K562 (cell line): ENCODE results near the gene TOR1B. TPM values are rescaled to one million over a fixed set of nuclear protein-coding genes. Genes with fewer than 3 reads are reported as not detected.

ENCODE experiments used
- ATF1 ChIP-seq, 2 experiments: fragments of 450-650 bp in 1 of 2; IDR thresholded peaks; 2 replicates each; pipeline ENCODE4 v1.6.1; 2016; ENCODE audit warnings: missing compliant biosample characterization in 1 of 2, missing genetic modification characterization in 1 of 2
- CBX2 ChIP-seq: fragments of 200-600 bp; sonication (generic); IDR thresholded peaks from one replicate; pipeline ENCODE4 v1.6.1; 2012; ENCODE audit warnings: mild to moderate bottlenecking, low read length, inconsistent platforms; ENCODE audit not compliant: insufficient read depth, poor library complexity, severe bottlenecking
- CREM ChIP-seq: IDR thresholded peaks from 2 replicates; pipeline ENCODE4 v1.6.1; 2014; ENCODE audit warnings: antibody characterized with exemption, low read depth
- EZH2 ChIP-seq: IDR thresholded peaks from 2 replicates; pipeline ENCODE4 v1.6.1; 2012; ENCODE audit warnings: low read depth, mild to moderate bottlenecking, inconsistent platforms, low read length, borderline replicate concordance
- HCFC1 ChIP-seq: IDR thresholded peaks from 2 replicates; pipeline ENCODE4 v1.6.1; 2012; ENCODE audit warnings: low read depth, low read length, improper control_type of control experiment
- ILF3 ChIP-seq: fragments of 450-650 bp; IDR thresholded peaks from 2 replicates; pipeline ENCODE4 v1.6.1; 2018; ENCODE audit warnings: antibody characterized with exemption, mild to moderate bottlenecking, moderate library complexity, borderline replicate concordance
- KAT2B ChIP-seq: IDR thresholded peaks from one replicate; pipeline ENCODE4 v1.6.1; 2012; ENCODE audit warnings: low read depth, mild to moderate bottlenecking, control low read depth, inconsistent platforms, low read length, moderate library complexity
- MAFF ChIP-seq: IDR thresholded peaks from 2 replicates; pipeline ENCODE4 v1.6.1; 2012; ENCODE audit warnings: low read length, improper control_type of control experiment
- MBD1 ChIP-seq: fragments of 250-450 bp; sonication (Bioruptor Pico); IDR thresholded peaks from 2 replicates; pipeline ENCODE4 v1.8.0; 2022; ENCODE audit warnings: inconsistent platforms
- NFE2 ChIP-seq: IDR thresholded peaks from 2 replicates; pipeline ENCODE4 v1.6.1; 2014; ENCODE audit warnings: antibody characterized with exemption, low read depth
- NR4A1 ChIP-seq, 2 experiments: fragments of 250-450 bp in 1 of 2; fragments of 450-650 bp in 1 of 2; sonication (Bioruptor Pico) in 1 of 2; IDR thresholded peaks; 2 replicates each; pipeline versions ENCODE4 v1.4.0 to v1.6.1; 2016 to 2020; ENCODE audit warnings: mild to moderate bottlenecking in 2 of 2, missing compliant biosample characterization in 1 of 2, missing genetic modification characterization in 1 of 2, moderate library complexity in 1 of 2
- NRF1 ChIP-seq, 2 experiments: fragments of 450-650 bp; IDR thresholded peaks in 1 of 2; conservative IDR thresholded peaks in 1 of 2; 2 replicates each; pipeline ENCODE4 v1.6.1; 2014; ENCODE audit warnings: mild to moderate bottlenecking in 2 of 2
- PML ChIP-seq: IDR thresholded peaks from 2 replicates; pipeline ENCODE4 v1.6.1; 2012; ENCODE audit warnings: low read length, inconsistent platforms
- RBM34 ChIP-seq: fragments of 200-400 bp; formaldehyde crosslinking; IDR thresholded peaks from 2 replicates; pipeline ENCODE4 v1.6.1; 2018; ENCODE audit warnings: low read length, borderline replicate concordance; ENCODE audit not compliant: insufficient read depth
- RHOXF2B ChIP-seq: fragments of 250-450 bp; sonication (Bioruptor Pico); conservative IDR thresholded peaks from 2 replicates; pipeline ENCODE4 v1.5.1; 2021
- ZFP30 ChIP-seq: fragments of 250-450 bp; sonication (Bioruptor Pico); IDR thresholded peaks from 2 replicates; pipeline ENCODE4 v1.8.0; 2022; ENCODE audit warnings: moderate library complexity, mild to moderate bottlenecking, inconsistent platforms, borderline replicate concordance
- ZNF174 ChIP-seq: fragments of 250-450 bp; sonication (Bioruptor Pico); IDR thresholded peaks from 2 replicates; pipeline ENCODE4 v1.4.0; 2020; ENCODE audit warnings: mild to moderate bottlenecking
- ZNF41 ChIP-seq: fragments of 250-450 bp; sonication (Bioruptor Pico); conservative IDR thresholded peaks from 2 replicates; pipeline ENCODE4 v1.4.0; 2020; ENCODE audit warnings: mild to moderate bottlenecking
- ZNF445 ChIP-seq: fragments of 250-450 bp; sonication (Bioruptor Pico); IDR thresholded peaks from 2 replicates; pipeline ENCODE4 v1.4.0; 2020; ENCODE audit warnings: low read depth, mild to moderate bottlenecking, moderate library complexity
- ZNF589 ChIP-seq: fragments of 200-800 bp; sonication (Bioruptor generic); IDR thresholded peaks from 2 replicates; pipeline ENCODE4 v1.6.1; 2016; ENCODE audit warnings: low read depth, missing genetic modification characterization, missing compliant biosample characterization
- polyA plus RNA-seq, 8 experiments: library from polyadenylated mRNA; depleted of rRNA in 4 of 8; stranded (reverse) in 5 of 8; unstranded in 3 of 8; fragments of >200 nt; fragmentation: Nextera tagmentation in 2 of 8; fragmentation: Illumina TruSeq in 1 of 8; extraction: Ambion mirVana in 2 of 8; extraction: Trizol in 1 of 8; gene quantifications; 2 replicates each; pipeline versions ENCODE4 v1.2.1 to v1.2.3, GENCODE V29; 2011 to 2014; ENCODE audit warnings: inconsistent platforms in 1 of 8, missing spikeins in 1 of 8
- total RNA-seq, 7 experiments: library from RNA; depleted of rRNA in 6 of 7; stranded (reverse); fragments of >200 nt in 6 of 7; fragmentation: Illumina TruSeq in 2 of 7; extraction: Trizol in 2 of 7; gene quantifications; 2 replicates each; pipeline versions ENCODE4 v1.2.1 to v1.2.3, GENCODE V29; 2011 to 2021; ENCODE audit warnings: low replicate concordance in 1 of 7
- TF ChIP-seq, protein P1 (sequence below): fragments of 450-650 bp; formaldehyde crosslinking; IDR thresholded peaks from 2 replicates; pipeline ENCODE4 v1.4.0; 2022; ENCODE audit warnings: missing genetic modification characterization
- TF ChIP-seq, protein P2 (sequence below): fragments of 450-650 bp; IDR thresholded peaks from 2 replicates; pipeline ENCODE4 v1.6.1; 2016; ENCODE audit warnings: antibody characterized with exemption
- TF ChIP-seq, protein P3 (sequence below): fragments of 450-650 bp; formaldehyde crosslinking; IDR thresholded peaks from 2 replicates; pipeline ENCODE4 v1.4.0; 2022; ENCODE audit warnings: missing genetic modification characterization

The TOR1B gene
- total and polyA plus RNA-seq, 9 of the 15 experiments (the other 6 are each of a cell fraction or from before 2014, with no cell fraction given) = 4.2 to 36.5 (median 24.6) TPM

GRCh38 chr9:129776938-129777768 lies 25.8 kb upstream of the TOR1B start (continued):
- no peak for TF ChIP-seq NR4A1 (CRISPR knock-in tag; IDR thresholded peaks at IDR 0.05)
- TF ChIP-seq NR4A1 (tag; IDR thresholded peaks at IDR 0.05) = no peak
- no peak for TF ChIP-seq KAT2B
- no peak for TF ChIP-seq EZH2
- no peak for TF ChIP-seq ILF3
- TF ChIP-seq CREM = peak; percentile 99
- TF ChIP-seq NRF1 (conservative IDR thresholded peaks at IDR 0.05 in 1 of 2, IDR thresholded peaks at IDR 0.05 in 1 of 2) = peak; percentile 60 to 69
- TF ChIP-seq NFE2 = peak; percentile 90
- TF ChIP-seq, protein P1, sequence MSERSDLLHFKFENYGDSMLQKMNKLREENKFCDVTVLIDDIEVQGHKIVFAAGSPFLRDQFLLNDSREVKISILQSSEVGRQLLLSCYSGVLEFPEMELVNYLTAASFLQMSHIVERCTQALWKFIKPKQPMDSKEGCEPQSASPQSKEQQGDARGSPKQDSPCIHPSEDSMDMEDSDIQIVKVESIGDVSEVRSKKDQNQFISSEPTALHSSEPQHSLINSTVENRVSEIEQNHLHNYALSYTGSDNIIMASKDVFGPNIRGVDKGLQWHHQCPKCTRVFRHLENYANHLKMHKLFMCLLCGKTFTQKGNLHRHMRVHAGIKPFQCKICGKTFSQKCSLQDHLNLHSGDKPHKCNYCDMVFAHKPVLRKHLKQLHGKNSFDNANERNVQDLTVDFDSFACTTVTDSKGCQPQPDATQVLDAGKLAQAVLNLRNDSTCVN (CRISPR knock-in tag) = no peak
- no peak for TF ChIP-seq ZNF445 (CRISPR knock-in tag)
- peak; percentile 56 for TF ChIP-seq HCFC1
- TF ChIP-seq, protein P2, sequence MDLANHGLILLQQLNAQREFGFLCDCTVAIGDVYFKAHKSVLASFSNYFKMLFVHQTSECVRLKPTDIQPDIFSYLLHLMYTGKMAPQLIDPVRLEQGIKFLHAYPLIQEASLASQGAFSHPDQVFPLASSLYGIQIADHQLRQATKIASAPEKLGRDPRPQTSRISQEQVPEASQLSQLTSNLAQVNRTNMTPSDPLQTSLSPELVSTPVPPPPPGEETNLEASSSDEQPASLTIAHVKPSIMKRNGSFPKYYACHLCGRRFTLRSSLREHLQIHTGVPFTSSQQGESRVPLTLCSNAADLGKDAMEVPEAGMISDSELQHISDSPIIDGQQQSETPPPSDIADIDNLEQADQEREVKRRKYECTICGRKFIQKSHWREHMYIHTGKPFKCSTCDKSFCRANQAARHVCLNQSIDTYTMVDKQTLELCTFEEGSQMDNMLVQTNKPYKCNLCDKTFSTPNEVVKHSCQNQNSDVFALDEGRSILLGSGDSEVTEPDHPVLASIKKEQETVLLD = no peak
- TF ChIP-seq RHOXF2B (CRISPR knock-in tag) = no peak
- TF ChIP-seq ZNF589 (CRISPR knock-in tag) = 0 out of 2 replicates have a peak, but pooled peaks have one; percentile 50
- TF ChIP-seq MBD1 (CRISPR knock-in tag) = no peak
- TF ChIP-seq ZFP30 (CRISPR knock-in tag) = no peak
- no peak for TF ChIP-seq PML
- peak; percentile 51; the same call in 1 of the 2 replicates for TF ChIP-seq MAFF
- TF ChIP-seq ZNF41 (CRISPR knock-in tag) = no peak
- no peak for TF ChIP-seq ZNF174
- TF ChIP-seq RBM34 = no peak
- TF ChIP-seq CBX2 = no peak
- TF ChIP-seq ATF1 (CRISPR knock-in tag; IDR thresholded peaks at IDR 0.05) = peak; percentile 83
- TF ChIP-seq ATF1 (tag; IDR thresholded peaks at IDR 0.05) = peak; percentile 99
- TF ChIP-seq, protein P3, sequence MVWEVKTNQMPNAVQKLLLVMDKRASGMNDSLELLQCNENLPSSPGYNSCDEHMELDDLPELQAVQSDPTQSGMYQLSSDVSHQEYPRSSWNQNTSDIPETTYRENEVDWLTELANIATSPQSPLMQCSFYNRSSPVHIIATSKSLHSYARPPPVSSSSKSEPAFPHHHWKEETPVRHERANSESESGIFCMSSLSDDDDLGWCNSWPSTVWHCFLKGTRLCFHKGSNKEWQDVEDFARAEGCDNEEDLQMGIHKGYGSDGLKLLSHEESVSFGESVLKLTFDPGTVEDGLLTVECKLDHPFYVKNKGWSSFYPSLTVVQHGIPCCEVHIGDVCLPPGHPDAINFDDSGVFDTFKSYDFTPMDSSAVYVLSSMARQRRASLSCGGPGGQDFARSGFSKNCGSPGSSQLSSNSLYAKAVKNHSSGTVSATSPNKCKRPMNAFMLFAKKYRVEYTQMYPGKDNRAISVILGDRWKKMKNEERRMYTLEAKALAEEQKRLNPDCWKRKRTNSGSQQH (CRISPR knock-in tag) = peak; percentile 5; the same call in 1 of the 2 replicates
